OCI-M2 (cell line): ENCODE results near the gene RNF5.
"Not testable (repeated sequence)": the region's sequence is repeated elsewhere in the genome, so short reads cannot be mapped to it uniquely, and the experiment has no call there.

Experiments
- DNase-seq: peaks from one replicate; lab custom pipeline; 2025; ENCODE audit not compliant: unreplicated experiment; lab: John Stamatoyannopoulos, UW

Gene RNF5

DNA sequence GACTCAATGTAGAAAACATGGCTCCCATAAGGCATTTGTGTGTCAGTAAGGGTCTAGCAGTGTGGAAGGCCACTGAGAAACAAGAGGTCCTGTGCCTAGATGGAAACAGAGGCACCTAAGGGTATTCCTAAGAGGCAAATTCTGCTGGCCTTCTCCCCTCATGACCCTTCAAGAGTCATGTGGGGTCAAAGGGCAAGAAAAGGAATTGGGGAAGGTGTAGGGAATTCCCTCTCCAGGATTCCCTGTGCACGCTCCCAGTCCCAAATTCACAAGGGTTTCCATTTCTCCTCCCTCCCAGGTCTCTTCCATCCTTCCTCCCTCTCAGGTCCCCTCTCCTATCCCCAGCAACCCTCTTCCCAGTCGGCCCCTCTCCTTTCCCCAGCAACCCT is 2.9 kb upstream of the RNF5 start:
- no peak for DNase-seq

DNA sequence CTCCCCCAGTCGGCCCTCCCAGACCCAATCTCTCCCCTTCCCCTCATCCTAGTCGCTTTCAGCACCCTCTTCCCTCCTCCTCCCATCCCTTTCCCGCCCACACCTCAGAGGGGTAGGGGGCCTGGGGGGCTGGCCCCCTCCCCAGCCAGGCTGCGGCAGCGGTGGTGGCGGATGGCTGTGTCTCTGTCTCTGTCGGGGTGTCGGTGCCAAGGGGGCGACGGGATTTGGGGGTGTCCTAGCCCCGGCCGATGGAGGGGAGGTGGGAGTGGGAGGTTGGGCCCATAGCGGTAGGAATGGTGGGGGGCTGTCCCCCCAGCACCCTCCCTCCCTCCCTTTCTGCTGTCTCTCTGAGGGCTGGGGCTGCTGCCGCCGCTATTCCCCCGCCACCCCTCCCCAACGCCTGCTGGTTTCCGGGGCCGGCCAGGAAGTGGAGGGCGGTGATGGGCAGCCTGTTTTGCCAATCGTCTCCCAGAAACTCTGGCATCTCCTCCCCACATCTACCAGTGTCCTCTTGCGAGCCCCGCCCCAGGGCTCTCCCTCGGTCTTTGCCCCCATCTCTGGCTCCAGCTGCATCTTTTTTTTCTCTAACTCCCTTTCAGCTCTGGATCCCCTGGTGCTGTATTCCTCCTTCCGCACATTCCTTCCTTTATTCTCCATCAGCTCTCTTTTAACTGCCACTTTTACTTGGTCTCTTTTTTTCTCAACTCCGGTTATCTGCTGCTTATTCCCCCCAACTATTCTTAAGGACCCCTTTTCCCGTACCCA is 2.3 kb upstream of the RNF5 start, which contains the start of gene AGPAT1:
AGPAT1 (minus strand) TSS at position 374 of the 765 bp plus-strand sequence. CDS start 4,588 bp downstream, outside the sequence.
- DNase-seq: peak; percentile 92

DNA sequence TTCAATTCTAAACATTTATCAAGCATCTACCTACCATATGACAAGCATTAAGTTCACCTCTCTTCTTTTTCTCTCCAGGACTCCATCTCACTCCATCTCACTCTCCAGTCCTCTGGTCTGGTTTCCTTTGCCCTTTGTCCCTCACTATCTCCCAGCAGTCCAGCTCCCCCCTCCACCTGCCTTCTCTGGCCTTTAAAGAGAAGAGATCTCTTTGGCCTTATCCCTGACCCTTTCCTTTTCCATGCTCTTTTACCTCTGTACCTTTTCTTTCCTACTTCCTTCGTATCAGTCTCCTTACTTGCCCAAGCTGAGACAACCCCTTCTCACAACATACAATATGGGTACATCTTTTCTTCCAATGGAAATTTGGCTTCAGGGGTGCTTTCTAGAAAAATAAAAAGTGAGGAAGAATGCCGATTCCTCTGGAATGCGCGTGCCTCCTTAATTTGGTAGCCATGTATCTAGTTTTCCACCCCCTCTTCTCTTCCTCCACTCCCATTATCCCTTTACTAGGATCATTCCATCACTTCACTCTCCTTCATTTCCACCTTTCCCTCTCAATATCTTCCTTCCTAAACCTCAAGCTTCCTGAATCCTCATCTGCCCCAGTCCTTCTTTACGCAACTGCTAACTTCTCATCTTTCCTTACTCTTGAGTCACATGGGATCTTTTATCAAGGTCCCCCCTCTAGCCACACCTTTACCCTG is 1.6 kb upstream of the RNF5 start:
- DNase-seq: no peak

DNA sequence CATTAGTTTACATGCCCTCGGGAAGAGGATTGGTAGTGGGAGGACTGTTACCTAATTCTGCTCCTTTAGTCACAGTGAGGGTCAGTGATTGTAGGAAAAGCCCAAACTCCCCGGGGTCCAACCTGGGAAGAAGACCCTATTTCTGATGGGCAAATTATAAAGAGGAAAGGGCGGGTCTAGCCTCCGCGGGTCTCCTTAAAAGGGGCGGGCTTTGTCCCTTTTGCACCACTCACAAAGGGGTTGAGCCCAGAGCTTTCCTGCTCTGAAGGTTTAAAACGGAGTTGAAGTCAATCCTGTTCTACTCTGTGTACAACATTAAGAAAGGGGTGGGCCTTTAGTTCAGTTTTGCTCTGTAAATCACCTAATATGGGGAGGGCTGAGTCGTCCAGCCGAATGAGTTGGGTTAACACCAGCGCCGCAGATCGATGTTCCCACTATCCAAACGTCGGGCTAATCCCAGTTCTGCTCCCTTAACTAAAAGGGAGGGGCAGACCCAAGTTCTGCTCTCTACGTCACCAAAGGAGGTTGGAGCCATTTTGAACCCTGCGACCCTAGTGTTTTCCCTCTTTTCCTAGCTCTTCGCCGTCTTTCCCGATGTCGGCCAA is 920 bp upstream of the RNF5 start:
- no peak for DNase-seq

DNA sequence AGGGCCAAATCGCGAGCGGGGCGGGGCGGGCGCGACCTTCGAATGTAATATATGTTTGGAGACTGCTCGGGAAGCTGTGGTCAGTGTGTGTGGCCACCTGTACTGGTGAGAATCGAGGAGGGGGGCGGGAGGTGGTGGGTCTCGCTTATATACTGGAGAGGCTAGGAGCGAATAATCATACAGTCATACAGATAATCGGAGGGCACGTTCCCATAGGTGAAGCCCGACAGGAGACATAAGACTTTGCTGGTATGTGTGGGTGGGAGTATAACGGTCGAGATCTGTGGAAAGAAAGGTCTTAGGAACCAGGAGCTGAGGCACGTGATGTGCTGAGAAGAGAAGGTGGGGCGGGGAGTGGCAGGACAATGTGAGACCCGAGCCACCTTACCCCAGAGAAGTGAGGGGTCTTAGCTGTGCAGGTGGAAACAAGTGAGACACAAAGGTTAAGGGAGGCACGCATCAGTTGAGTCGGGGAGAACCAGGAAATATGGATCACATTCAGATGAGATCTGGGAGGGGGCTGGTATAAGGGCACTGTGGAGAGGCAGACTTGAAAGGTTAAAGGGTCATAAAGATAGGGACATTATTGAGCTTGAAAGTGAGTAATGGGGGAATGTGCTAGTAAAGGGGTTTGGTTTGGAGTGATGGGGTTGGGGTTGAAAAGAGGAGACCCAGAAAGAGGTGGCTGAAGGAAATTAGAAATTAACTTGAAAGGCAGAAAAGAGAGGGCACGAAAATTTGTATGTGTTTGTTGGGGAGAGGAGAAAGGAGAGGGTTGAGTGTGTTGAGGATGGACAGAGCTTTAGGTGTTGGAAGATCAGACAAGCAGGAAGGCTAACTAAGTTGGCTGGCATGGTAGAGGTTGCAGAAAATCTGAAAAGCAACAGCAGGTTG is 589 bp downstream of the RNF5 start:
- no peak for DNase-seq

DNA sequence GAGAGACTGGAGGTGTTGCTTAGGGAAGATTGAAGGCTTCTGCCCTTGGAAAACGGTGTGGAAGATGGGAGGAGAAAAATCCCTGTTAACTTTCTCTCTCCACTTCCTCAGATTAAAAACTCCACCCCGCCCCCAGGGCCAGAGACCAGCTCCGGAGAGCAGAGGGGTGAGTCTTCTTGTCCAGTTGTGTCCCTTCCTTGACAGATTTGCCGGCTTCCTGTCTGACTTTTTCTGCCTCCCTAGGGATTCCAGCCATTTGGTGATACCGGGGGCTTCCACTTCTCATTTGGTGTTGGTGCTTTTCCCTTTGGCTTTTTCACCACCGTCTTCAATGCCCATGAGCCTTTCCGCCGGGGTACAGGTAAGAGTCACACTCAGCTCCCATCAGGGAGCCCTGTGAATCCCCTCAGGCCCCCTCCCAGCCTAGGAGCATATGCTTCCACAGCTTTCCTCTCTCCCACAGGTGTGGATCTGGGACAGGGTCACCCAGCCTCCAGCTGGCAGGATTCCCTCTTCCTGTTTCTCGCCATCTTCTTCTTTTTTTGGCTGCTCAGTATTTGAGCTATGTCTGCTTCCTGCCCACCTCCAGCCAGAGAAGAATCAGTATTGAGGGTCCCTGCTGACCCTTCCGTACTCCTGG is 1.7 kb downstream of the RNF5 start:
- no peak for DNase-seq

DNA sequence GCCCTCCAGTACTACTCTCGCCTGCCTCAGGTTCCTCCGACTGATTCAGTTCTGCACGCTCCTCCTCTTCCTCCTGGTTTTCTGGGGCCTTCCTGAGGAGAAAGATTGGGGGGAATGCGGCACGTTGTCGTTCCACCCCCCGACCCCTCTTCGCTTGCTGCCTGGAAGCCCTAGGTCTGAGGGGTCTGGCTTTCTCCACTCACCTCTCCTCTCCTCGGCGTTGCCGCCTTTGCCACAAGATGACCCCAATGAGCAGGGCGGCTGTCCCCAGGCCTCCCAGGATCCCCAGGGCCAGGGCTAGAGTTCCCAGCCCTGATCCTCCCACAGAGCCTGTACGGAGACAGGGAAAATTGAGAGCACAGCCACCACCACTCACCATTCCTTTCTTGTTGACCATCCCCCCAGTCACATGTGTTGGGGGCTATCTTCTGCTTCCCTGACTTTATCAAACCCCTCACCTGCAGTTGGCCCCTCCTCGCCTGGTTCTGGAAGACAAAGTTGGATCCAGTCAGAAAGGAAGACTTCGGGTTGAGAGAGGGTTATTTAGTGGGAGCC is 3.0 kb downstream of the RNF5 start:
- no peak for DNase-seq

DNA sequence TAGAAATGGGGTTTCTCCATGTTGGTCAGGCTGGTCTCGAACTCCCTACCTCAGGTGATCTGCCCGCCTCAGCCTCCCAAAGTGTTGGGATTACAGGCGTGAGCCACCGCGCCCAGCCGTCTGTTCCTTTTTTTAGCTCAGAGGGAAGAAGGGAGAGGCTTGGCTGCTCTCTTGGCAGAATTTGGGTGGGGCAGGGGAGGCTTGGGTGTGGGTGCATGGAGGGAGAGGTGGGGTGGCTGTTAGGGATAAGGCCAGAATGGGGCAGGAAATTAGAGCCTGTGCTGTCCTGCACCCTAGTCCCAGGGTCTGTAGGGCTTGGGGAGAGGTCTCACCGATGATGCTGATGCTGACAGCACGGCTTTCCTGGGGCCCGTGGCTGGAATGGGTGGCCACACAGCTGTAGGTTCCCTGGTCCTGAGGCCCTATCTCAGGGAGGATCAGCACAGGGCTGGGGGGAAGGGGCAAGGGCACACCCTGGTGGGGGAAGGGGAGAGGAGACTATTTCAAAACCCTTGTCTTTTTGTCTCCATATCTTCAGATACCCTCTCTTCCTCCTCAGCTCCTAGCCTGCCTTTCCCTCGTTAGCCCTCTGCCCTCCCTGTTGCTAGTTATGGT is 3.8 kb downstream of the RNF5 start:
- no peak for DNase-seq

DNA sequence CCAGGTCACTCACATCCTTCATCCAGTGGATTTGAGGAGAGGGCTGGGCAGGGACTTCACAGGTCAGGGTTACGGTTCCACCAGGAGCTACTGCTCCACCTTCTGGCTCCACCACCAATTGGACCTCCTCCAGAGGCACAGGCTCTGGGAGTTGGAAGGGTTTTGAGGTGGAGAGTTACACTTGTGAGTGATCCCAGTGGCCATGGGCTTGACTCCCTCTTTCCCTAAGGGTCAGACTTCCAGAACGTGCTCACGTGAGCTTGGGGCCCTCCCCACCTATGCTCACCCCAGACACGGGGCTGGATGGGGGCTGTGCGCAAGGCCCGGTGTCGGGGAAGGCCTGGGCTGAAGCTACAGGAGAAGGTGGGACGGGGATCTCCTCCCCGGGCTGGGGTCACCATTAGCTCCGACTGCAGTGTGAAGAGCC is 4.4 kb downstream of the RNF5 start:
- DNase-seq: no peak

DNA sequence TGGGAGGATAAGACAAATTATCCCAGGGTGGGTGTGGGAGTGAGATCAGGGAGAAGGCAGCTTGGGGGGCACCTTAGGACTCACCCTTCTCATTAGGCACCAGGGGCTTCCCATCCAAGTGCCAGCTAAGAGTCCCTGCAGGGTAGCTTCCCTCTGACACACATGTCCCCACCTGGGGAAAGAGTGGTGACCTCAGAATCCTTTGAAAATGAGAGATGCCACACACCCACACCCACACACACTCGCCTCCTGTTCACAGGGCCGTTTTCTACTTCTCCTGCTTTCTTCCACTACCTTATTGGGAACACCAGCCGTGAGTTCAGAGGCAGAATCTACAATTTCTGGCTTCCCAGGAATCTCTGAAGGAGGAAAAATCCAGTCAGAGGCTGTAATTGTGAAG is 4.8 kb downstream of the RNF5 start:
- no peak for DNase-seq

DNA sequence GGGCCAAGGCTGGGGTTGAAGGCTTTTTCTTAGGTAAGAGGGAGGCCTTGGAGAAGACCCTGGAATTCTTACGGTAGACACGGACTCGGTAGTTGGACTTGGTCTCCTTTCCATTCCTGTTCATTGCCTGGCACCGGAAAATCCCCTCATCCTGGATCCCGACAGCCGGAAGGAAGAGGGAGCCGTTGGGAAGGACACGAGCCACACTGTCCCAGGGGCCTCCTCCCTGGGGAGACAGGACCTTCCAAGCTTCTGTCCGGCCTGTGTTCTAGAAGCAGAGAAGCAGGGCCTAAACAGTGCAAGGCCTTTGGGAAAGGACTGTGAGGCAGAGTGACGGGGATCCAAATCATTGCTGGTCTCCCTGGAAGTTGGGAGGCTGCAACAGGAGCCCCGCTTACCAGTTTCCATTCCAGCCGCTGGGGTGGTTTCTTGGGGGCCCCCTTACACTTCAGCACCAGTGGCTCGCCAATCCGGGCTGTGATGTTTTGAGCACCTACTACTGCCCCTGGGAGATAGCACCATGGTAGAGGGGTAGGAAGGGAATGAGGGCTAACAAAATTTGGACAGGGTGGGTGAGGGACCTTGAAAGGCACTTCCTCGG is 5.4 kb downstream of the RNF5 start:
- DNase-seq: no peak

DNA sequence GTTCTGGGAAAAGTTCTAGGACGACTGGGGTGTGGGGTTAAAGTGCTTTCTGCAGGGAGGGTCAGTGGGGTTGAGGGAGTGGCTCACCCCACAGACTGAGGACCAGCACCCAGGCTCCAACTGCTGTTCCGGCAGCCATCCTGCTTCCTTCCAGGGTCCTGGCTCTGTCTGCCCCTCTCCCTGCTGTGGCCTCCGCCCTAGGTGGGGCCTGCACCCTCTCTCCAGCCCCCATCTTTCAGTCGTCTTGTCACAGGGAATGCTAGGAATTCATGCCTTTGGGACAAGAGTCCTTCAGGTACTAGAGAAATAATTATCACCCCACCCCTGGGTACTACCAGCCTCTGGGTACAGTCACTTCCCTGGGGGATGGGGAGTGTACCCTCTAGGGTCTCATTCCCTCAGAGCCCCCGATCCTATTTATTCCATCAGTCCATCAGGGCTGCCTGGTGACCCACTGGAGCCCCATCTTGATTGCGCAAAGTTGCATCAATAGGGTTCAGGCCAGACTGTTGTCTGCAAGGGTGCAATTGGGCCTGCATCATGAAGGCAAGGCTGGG is 6.0 kb downstream of the RNF5 start, which contains the start of gene AGER:
AGER (minus strand) TSS at position 170 of the 557 bp plus-strand sequence; CDS start at position 139, 31 bp downstream.
- DNase-seq: no peak

DNA sequence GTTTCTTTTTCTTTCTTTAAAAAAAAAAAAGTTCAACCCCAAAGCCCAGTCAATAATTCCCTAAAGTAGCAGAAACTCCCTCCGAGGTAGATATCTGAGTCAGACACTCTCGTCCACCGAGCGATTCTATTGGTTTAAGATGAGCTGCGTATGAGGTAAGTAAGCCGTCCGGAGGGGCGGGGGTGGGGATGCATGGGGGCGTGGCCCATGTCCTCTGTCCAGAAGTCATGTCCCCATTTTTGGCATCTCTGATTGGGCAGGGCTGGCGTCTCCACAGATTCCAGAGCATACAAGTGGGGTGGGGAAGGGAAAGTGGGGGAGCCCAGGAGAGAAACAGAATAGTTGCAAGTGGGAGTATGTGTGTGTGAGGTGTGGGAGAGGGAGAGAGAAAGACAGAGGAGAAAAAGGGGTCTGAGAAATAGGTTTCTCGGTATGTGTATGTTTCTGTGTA is 7.5 kb downstream of the RNF5 start:
- DNase-seq: not testable (repeated sequence)

DNA sequence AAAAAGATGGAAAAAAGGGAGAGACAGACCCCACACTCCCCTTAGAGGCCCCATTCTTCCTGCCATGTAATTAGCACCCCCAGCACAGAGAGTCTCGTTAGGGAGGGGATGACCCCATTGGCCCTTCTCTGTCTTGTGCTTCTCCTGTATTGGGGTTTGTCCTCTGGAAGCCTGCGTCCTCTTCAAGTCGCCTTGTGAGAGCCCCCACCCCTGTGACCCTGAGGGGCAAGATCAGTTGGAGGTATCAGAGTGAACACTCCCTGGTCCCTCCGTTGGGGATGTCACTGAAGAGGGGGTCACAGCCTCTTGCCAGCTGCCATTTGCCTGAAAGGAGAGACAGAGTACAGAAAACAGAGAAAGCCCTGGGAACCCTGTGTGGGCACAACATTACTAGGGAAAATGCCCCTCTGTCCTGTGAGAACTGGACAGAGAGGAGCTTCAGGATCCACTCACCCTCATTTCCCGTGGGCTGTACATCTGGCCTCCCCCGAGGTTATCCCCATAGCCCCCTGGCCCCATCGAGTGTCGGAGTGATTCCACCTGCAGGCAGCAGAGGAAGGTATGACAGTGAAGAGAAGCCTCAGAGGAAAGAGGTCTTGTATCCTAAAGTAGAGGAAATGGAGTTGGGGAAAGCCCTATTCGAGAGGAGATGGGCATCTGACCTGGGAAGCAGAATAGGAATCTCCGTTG is 8.1 kb downstream of the RNF5 start:
- not testable (repeated sequence) for DNase-seq

DNA sequence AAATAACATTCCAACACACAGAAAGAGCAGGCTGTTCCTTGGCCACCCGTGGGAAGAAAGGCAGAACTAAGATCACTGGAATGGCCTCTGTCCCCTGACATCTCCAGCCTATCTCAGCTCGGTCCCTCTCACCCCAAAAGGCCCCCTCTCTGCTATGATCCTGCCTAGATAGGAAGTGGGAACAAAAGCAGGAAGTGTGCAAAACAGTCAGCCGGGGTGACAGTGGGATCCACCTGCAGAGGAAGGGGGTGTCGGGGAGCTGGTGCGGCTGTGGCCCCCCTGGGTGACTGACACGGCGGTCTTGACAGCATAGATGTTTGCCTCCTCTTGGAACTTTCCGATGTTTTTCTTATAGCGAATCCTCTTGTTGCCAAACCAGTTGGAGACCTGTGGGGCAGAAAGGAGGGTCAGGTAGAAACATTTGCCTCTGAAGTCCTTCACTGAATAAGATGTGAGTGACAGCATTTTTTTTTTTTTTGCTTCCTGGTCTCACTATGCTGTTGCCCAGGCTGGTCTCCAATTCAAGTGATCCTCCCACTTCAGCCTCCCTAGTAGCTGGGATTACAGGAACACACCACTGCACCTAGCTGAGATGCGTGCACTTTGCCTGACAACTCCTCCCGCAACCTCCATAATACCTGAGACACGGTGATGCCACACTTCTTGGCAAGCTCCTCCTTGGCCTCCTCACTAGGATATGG is 9.0 kb downstream of the RNF5 start:
- DNase-seq: no peak

DNA sequence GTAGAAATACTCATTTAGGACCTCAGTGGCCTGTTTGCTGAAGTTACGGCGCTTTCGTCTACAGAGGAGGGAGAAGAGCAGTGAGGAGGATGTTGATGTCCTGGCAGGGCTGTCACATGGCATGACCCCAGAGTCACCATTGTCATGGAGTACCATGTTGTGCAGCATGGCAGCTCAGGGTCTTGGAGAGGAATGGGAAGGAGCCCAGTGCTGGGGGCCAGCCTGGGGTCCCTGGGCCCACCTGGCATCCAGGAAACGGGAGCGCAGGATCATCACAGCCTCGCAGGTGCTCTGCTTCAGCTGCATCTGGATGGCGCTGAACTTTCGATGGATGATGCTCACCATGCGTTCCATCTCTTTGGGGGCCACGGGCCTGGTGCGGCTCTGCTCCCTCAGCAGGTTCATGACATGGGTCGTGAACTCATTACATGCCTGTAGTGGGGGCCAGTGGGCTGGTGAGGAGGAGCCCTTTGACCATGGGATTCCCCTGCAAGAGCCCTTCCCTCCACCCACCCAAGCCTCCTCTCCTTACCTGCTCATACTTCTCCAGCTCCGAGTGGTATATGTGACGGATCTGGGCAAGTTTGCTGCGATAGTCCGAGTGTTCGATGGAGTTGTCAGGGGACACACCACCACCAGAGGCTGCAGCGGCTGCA is 9.6 kb downstream of the RNF5 start:
- not testable (repeated sequence) for DNase-seq

DNA sequence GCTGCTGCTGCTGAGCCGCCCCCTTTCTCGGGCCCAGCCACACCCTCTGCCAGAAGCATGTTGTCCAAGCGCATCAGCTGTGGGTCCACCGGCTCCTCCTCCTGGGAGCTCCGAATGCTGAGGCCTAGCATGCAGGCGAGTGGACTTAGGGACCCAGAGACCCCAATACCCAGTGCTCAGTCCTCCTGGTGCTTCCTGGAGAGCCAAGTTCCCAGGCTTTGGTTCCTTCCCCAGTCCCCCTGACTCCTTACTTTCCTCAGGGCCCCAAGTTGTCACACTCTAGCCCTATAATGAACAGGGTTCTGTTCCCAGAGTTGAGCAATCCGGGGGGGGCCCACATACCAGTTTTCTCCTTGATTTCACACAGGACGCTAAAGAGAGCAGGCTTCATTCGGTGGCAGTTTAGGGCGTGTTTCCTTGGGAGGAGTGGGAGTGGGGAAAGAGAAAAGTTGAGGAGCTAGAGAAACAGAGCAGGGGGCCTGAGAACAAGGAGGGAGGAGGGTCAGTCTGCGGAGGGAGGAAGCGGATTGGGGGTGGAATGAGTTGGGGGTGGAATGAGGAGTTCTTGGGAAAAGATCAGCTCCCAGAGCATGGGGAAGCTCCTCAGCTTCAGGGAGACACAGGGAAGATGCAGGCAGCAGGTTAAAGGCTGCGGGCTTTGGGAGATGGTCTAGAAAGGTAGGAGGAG is 10.3 kb downstream of the RNF5 start:
- no peak for DNase-seq
